ENCODE results near the gene COL6A1.

COL6A1 gene

DNA sequence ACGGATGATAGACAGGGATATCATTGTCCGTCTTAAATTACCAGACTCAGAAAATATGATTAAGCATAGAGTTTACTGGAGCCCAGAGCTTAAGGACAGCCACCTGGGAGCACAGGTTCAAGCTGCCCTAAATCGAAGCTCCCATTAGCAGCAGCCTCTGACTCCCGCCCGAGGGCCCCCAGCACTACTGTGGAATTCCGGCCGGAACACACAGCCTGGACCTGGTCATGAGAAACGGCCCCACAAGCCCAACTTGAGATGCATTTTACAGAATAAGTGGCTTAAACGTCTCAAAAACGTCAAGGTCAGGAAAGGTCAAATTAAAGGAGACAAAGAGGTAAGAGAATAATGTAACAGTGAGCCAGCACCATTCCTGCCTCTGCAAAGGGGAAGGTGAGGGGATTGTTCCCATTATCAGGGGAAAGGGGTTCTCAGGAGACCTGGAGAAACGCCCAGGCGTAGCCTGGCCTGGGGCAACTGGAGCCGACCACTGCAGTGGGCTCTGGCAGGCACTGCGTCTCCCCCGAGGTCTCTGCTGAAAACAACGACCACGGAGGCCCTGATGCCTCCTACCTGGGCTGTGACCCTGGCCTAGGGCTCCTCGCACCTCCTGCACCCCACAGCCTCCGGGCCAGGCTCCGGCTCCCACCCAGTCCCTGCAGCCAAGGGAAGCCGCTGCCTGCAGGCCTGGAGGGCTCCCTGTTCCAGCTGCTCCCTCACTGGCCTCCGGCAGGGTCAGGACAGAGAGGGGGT is 11.5 kb upstream of the COL6A1 start:
- CTCF ChIA-PET = interaction anchor here (0.6 to 6.1 kb wide), 13 partner anchors 10 to 669 kb away, joined by 3 to 38 read pairs (median 3); partner anchors contain the start of gene MCM3AP
- DNase-seq = no peak
- POLR2A ChIA-PET = interaction anchor here (0.6 kb wide), 1 partner anchor 76 kb away, joined by 3 read pairs; no protein-coding TSS in a partner anchor
- no peak overlapping the region for H3K27ac ChIP-seq (ENCODE audit: insufficient read depth in 1 of 2, low read depth in 1 of 2, low read length in 2 of 2, poor library complexity in 1 of 2, severe bottlenecking in 2 of 2)
- peaks cover 0 to 30% (median 27%) of the 10 kb centered on the region in 4 experiments for H3K4me1 ChIP-seq (ENCODE audit: control extremely low read depth in 1 of 4, control insufficient read depth in 4 of 4, insufficient read depth in 4 of 4, low read length in 3 of 4)
- H3K9me3 ChIP-seq (ENCODE audit: control extremely low read depth in 1 of 5, control insufficient read depth in 4 of 5, insufficient read depth in 2 of 5, low read depth in 1 of 5, low read length in 4 of 5) = peaks cover 0 to 2% (median 0%) of the 10 kb centered on the region in 5 experiments
- peaks cover 0 to 41% (median 17%) of the 10 kb centered on the region in 5 experiments for H3K27me3 ChIP-seq (replicated peaks in 2 of 5; ENCODE audit: control insufficient read depth in 4 of 5, insufficient read depth in 5 of 5, low read length in 4 of 5)
- no peak overlapping the region for H3K4me3 ChIP-seq (ENCODE audit: control insufficient read depth in 1 of 7, extremely low read depth in 1 of 7, insufficient read depth in 4 of 7, low read depth in 2 of 7, low read length in 6 of 7)
- WGBS (ENCODE audit: insufficient coverage) = 78% methylated on average over 19 of the region's 22 CpGs
- no peaks in the 10 kb centered on the region for H3K36me3 ChIP-seq (ENCODE audit: control insufficient read depth in 4 of 4, insufficient read depth in 4 of 4, low read length in 3 of 4)

DNA sequence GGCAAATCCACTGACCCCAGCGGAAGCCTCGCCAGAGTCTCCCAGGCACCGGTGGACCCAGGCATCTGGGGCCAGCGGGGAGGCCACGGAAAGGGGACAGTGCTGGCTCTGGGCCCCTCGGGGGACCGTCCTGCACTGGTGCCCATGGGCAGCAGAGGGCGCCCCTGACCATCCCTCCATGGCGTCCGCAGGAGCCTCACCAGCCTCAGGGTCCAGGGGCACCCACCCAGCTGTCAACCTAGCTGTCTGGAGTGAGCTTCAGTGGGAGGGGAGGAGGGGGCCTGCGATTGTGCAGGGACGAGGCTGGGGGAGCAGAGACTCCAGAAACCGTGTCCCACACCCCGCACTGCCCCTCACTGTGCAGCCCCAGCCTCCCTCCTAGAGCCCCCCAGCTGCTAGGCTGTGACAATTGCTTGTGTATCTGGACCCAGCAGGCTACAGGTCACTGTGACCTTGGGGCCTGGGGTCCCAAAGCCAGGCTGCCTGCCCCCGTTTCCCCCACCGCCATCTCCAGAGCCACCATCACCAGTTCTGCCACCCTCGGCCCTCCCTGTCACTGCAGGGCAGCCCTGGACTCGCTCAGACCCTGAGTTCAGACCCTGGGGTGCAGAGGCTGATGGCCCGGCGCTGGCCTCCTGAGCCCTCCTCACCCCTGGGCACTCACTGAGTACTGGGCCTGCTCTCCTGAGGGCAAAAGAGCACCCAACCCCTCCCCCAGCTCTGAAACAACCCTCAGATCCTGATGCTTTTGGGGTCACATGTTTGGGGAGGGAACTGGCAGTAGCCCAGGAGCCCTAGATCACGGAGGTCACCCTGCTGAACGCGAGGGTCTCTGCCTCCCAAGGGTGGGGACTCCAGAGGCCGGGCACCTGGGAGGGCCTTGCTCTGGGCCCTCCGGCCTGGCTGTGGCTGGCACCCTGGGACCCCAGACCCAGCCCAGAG is 10.6 kb upstream of the COL6A1 start:
- POLR2A ChIA-PET = interaction anchor here (0.6 kb wide), 1 partner anchor 75 kb away, joined by 3 read pairs; no protein-coding TSS in a partner anchor
- CTCF ChIA-PET = interaction anchor here (0.7 to 6.1 kb wide), 14 partner anchors 9 to 817 kb away, joined by 3 to 38 read pairs (median 4); partner anchors contain the start of gene MCM3AP
- DNase-seq = peak; percentile 34 to 58 (median 50)
- Histone ChIP-seq H3K27me3 (replicated peaks in 2 of 5; ENCODE audit: control insufficient read depth in 4 of 5, insufficient read depth in 5 of 5, low read length in 4 of 5) (peaks cover 0 to 48% (median 18%) of the 10 kb centered on the region in 5 experiments), H3K36me3 (ENCODE audit: control insufficient read depth in 4 of 4, insufficient read depth in 4 of 4, low read length in 3 of 4) (no peaks in the 10 kb centered on the region), H3K27ac (ENCODE audit: insufficient read depth in 1 of 2, low read depth in 1 of 2, low read length in 2 of 2, poor library complexity in 1 of 2, severe bottlenecking in 2 of 2) (no peak overlapping the region), H3K9me3 (ENCODE audit: control extremely low read depth in 1 of 5, control insufficient read depth in 4 of 5, insufficient read depth in 2 of 5, low read depth in 1 of 5, low read length in 4 of 5) (no peaks in the 10 kb centered on the region), H3K4me3 (ENCODE audit: control insufficient read depth in 1 of 7, extremely low read depth in 1 of 7, insufficient read depth in 4 of 7, low read depth in 2 of 7, low read length in 6 of 7) (no peak overlapping the region), H3K4me1 (ENCODE audit: control extremely low read depth in 1 of 4, control insufficient read depth in 4 of 4, insufficient read depth in 4 of 4, low read length in 3 of 4) (peaks cover 0 to 34% (median 31%) of the 10 kb centered on the region in 4 experiments)
- 49% methylated on average over 22 of the region's 25 CpGs for WGBS (ENCODE audit: insufficient coverage)

DNA sequence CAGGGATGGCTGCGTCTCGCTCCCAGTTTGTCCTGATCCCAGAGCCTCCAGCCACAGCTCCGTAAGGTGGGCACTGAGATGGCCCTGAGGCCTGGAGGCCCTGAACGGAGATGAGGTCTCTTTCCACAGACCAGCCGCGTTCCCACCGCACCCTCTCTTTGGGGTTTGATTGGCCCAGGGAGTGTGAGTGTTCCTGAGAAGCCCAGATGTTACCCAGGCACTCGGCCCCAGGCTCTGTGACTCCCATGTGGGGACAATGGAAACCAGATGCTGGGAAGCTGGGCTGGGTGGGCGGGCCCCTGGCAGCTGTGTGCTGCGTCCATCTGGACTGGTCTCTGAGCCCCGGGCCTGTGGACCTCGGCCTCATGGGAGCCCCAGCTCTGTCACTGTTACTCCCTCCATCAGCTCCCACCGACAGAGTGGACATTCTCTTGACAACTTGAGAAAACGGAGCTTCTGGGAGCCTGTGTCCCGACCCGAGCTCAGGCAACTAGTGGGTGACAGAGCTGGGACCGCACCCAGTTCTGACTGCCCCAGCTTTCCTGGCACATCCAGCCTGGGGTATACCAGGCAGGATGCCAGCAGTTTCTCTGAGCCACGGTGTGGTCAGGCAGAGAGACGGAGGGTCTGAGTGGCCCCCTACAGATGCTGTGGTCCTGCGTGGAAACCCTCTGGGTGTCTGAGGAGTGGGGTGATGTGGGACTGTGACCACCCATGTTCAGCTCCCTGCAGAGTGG is 9.8 kb upstream of the COL6A1 start:
- Histone ChIP-seq H3K27me3 (replicated peaks in 2 of 5; ENCODE audit: control insufficient read depth in 4 of 5, insufficient read depth in 5 of 5, low read length in 4 of 5) (peaks cover 0 to 52% (median 21%) of the 10 kb centered on the region in 5 experiments), H3K4me3 (ENCODE audit: control insufficient read depth in 1 of 7, extremely low read depth in 1 of 7, insufficient read depth in 4 of 7, low read depth in 2 of 7, low read length in 6 of 7) (no peak overlapping the region), H3K27ac (ENCODE audit: insufficient read depth in 1 of 2, low read depth in 1 of 2, low read length in 2 of 2, poor library complexity in 1 of 2, severe bottlenecking in 2 of 2) (no peak overlapping the region), H3K4me1 (ENCODE audit: control extremely low read depth in 1 of 4, control insufficient read depth in 4 of 4, insufficient read depth in 4 of 4, low read length in 3 of 4) (peaks cover 0 to 36% (median 31%) of the 10 kb centered on the region in 4 experiments), H3K9me3 (ENCODE audit: control extremely low read depth in 1 of 5, control insufficient read depth in 4 of 5, insufficient read depth in 2 of 5, low read depth in 1 of 5, low read length in 4 of 5) (no peaks in the 10 kb centered on the region), H3K36me3 (ENCODE audit: control insufficient read depth in 4 of 4, insufficient read depth in 4 of 4, low read length in 3 of 4) (no peaks in the 10 kb centered on the region)
- 82% methylated on average over 13 of the region's 20 CpGs for WGBS (ENCODE audit: insufficient coverage)
- ChIA-PET POLR2A (no interaction called here), CTCF (interaction anchor here (0.7 to 6.1 kb wide), 10 partner anchors 8 to 171 kb away, joined by 3 to 38 read pairs (median 4); no protein-coding TSS in a partner anchor)
- DNase-seq = no peak

DNA sequence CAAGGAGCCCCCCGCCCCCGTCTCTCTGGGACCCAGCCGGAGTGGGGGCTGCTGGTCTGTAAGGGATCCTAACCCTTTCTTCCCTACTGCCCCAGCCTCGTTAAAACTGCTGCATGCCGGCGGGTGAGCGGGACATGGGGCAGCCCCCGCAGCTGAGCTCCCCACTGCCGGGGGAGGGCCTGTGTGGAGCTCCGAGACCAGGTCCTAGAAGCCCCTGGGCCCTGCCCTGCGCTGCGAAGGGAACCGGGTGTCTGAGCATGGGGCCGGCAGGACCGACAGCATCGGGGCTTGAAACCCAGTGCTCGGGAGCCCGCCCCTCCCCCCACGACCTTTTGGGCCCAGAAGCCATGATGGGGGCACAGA is 9.2 kb upstream of the COL6A1 start:
- H3K4me1 ChIP-seq (ENCODE audit: control extremely low read depth in 1 of 4, control insufficient read depth in 4 of 4, insufficient read depth in 4 of 4, low read length in 3 of 4) = peaks cover 0 to 37% (median 32%) of the 10 kb centered on the region in 4 experiments
- ChIA-PET CTCF (interaction anchor here (0.6 to 6.1 kb wide), 8 partner anchors 19 to 306 kb away, joined by 3 to 38 read pairs (median 4); no protein-coding TSS in a partner anchor), POLR2A (no interaction called here)
- DNase-seq = no peak
- H3K36me3 ChIP-seq (ENCODE audit: control insufficient read depth in 4 of 4, insufficient read depth in 4 of 4, low read length in 3 of 4) = no peaks in the 10 kb centered on the region
- H3K27ac ChIP-seq (ENCODE audit: insufficient read depth in 1 of 2, low read depth in 1 of 2, low read length in 2 of 2, poor library complexity in 1 of 2, severe bottlenecking in 2 of 2) = no peak overlapping the region
- WGBS (ENCODE audit: insufficient coverage) = 31% methylated on average over 16 of the region's 19 CpGs
- H3K27me3 ChIP-seq (replicated peaks in 2 of 5; ENCODE audit: control insufficient read depth in 4 of 5, insufficient read depth in 5 of 5, low read length in 4 of 5) = peaks cover 0 to 56% (median 22%) of the 10 kb centered on the region in 5 experiments
- H3K9me3 ChIP-seq (ENCODE audit: control extremely low read depth in 1 of 5, control insufficient read depth in 4 of 5, insufficient read depth in 2 of 5, low read depth in 1 of 5, low read length in 4 of 5) = no peaks in the 10 kb centered on the region
- peak overlapping the region in 2 of 7 experiments; percentile 67 to 75 for H3K4me3 ChIP-seq (ENCODE audit: control insufficient read depth in 1 of 7, extremely low read depth in 1 of 7, insufficient read depth in 4 of 7, low read depth in 2 of 7, low read length in 6 of 7)

DNA sequence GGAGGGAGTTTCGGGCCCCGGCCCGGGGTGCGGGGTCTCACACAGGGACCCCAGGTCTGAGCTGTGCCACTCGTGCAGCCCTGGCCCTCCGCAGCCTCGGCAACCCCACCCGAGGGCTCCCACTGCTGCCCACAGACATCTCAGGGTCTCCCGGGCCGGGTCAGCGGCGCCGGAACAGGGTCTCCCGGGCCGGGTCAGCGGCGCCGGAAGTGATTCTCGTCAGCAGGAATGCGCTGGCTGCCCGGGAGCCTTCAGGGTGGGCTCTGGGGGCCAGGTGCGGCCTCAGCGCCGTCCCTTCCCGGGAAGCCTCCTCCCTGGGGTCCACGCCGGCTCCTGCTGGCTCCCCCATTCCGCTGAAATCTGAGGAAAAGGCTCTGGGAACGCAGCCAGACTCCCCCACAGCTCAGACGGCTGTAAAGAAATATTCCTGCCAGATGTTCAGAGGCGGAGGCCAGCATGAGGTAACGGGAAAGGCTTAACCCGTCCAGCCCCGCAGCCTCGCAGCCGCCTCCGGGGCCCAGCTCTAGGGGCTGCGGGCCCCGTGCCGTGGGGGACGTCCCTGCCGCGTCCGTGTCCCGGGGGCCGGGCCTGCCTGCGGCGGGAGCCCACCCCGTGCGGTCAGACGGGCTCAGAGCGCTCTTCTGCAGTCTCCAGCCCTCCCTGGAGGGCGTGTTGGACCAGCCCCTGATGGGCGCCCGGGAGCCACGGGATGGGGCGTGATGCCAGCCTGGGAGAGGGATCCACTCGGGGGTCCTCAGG is 8.7 kb upstream of the COL6A1 start:
- H3K4me3 ChIP-seq (ENCODE audit: control insufficient read depth in 1 of 7, extremely low read depth in 1 of 7, insufficient read depth in 4 of 7, low read depth in 2 of 7, low read length in 6 of 7) = peak overlapping the region; percentile 13 to 75 (median 51)
- 1% methylated on average over 56 of the region's 58 CpGs for WGBS (ENCODE audit: insufficient coverage)
- CTCF ChIA-PET = interaction anchor here (0.6 to 6.1 kb wide), 7 partner anchors 21 to 305 kb away, joined by 3 to 38 read pairs (median 4); no protein-coding TSS in a partner anchor
- peaks cover 0 to 39% (median 33%) of the 10 kb centered on the region in 4 experiments for H3K4me1 ChIP-seq (ENCODE audit: control extremely low read depth in 1 of 4, control insufficient read depth in 4 of 4, insufficient read depth in 4 of 4, low read length in 3 of 4)
- DNase-seq = peak in 2 of 3 donors; percentile 20 to 37
- H3K27ac ChIP-seq (ENCODE audit: insufficient read depth in 1 of 2, low read depth in 1 of 2, low read length in 2 of 2, poor library complexity in 1 of 2, severe bottlenecking in 2 of 2) = no peak overlapping the region
- H3K36me3 ChIP-seq (ENCODE audit: control insufficient read depth in 4 of 4, insufficient read depth in 4 of 4, low read length in 3 of 4) = no peaks in the 10 kb centered on the region
- POLR2A ChIA-PET = no interaction called here
- H3K9me3 ChIP-seq (ENCODE audit: control extremely low read depth in 1 of 5, control insufficient read depth in 4 of 5, insufficient read depth in 2 of 5, low read depth in 1 of 5, low read length in 4 of 5) = no peaks in the 10 kb centered on the region
- H3K27me3 ChIP-seq (replicated peaks in 2 of 5; ENCODE audit: control insufficient read depth in 4 of 5, insufficient read depth in 5 of 5, low read length in 4 of 5) = peaks cover 0 to 59% (median 22%) of the 10 kb centered on the region in 5 experiments
